Measurements from ENCODE around the gene PDGFA.
A peak's percentile ranks its signal among the peaks of the same experiment; 100 is the strongest.
"Not testable (repeated sequence)": the region's sequence is repeated elsewhere in the genome, so short reads cannot be mapped to it uniquely, and the experiment has no call there.

PDGFA gene

DNA sequence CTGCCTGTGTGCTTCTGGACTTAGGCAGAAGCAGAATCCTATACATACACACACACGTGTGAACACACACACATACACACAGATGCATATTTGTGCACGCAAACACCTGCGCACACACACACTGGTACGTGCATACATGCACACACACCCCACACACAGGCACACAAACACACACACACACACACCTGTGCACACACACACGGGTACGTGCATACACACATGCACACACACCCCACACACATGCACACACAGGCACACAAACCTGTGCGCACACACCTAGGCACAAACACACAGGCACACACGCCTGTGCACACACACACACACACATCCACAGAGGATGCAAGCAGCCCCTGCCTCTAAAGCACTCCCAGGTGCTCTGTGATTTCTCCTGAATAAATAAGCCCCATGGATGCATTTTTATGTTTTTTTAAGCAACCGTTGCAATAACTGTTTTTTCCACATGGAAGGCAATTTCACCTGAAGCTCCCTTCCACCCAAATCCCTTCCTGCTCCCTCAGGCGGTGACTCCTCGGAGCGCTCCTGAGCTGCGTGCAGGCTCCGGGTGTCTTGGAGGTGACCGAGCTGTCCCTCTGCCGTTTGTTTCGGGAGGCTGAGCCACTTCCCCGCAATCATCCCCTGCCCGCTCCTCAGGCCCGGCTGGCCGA is 41.5 kb upstream of the PDGFA start:
- Histone ChIP-seq H3K36me3 (ENCODE audit: insufficient read depth, low read length) (no peaks in the 10 kb centered on the region), H3K27me3 (ENCODE audit: control insufficient read depth, insufficient read depth, low read length) (peaks cover 10% of the 10 kb centered on the region), H3K9me3 (replicated peaks; ENCODE audit: low read length) (no peaks in the 10 kb centered on the region), H3K4me3 (ENCODE audit: low read length) (peak overlapping the region; percentile 12), H3K4me1 (ENCODE audit: control insufficient read depth, insufficient read depth, low read length) (peaks cover 15% of the 10 kb centered on the region), H3K4me2 (ENCODE audit: low read length) (peak overlapping the region; percentile 65), H3K9ac (ENCODE audit: low read depth, low read length) (peak overlapping the region; percentile 64)

DNA sequence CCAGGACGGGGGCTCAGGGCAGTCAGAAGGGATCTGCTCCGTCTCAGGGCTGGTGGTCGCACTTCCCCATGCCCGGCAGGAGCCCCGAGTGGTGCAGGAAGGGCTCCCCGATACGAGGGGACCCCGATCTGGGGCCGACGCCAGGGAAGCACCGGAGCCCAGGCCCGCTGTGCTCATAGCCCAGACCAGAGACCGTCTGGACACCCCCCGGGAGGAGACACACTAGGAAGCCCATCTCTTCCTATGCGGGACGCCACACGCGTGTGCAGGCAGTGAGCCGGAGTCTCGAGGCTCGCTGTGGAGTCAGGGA is 39.7 kb upstream of the PDGFA start:
- H3K36me3 ChIP-seq (ENCODE audit: insufficient read depth, low read length) = no peaks in the 10 kb centered on the region
- H3K27me3 ChIP-seq (ENCODE audit: control insufficient read depth, insufficient read depth, low read length) = peaks cover 10% of the 10 kb centered on the region
- H3K9me3 ChIP-seq (replicated peaks; ENCODE audit: low read length) = no peaks in the 10 kb centered on the region
- no peak overlapping the region for H3K4me3 ChIP-seq (ENCODE audit: low read length)
- H3K4me1 ChIP-seq (ENCODE audit: control insufficient read depth, insufficient read depth, low read length) = peaks cover 15% of the 10 kb centered on the region
- no peak overlapping the region for H3K4me2 ChIP-seq (ENCODE audit: low read length)
- H3K9ac ChIP-seq (ENCODE audit: low read depth, low read length) = no peak overlapping the region

DNA sequence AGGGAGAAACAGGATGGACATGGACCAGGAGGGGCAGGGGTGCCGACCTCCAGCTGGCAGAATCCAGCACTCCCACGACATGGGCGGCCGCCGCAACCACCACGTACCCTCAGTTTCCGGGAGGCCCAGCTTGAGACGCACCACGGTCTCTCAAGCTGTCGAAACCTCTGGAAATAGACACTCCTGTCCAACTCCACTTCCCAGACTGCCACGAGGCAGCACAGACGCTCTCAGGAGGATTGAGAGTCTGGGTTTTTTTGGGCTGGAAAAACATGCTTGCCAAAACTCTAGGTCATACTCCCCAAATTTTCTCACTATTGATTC is 37.9 kb upstream of the PDGFA start:
- no peaks in the 10 kb centered on the region for H3K9me3 ChIP-seq (replicated peaks; ENCODE audit: low read length)
- H3K4me2 ChIP-seq (ENCODE audit: low read length) = no peak overlapping the region
- peaks cover 10% of the 10 kb centered on the region for H3K27me3 ChIP-seq (ENCODE audit: control insufficient read depth, insufficient read depth, low read length)
- peaks cover 15% of the 10 kb centered on the region for H3K4me1 ChIP-seq (ENCODE audit: control insufficient read depth, insufficient read depth, low read length)
- no peak overlapping the region for H3K4me3 ChIP-seq (ENCODE audit: low read length)
- no peak overlapping the region for H3K9ac ChIP-seq (ENCODE audit: low read depth, low read length)
- H3K36me3 ChIP-seq (ENCODE audit: insufficient read depth, low read length) = no peaks in the 10 kb centered on the region

DNA sequence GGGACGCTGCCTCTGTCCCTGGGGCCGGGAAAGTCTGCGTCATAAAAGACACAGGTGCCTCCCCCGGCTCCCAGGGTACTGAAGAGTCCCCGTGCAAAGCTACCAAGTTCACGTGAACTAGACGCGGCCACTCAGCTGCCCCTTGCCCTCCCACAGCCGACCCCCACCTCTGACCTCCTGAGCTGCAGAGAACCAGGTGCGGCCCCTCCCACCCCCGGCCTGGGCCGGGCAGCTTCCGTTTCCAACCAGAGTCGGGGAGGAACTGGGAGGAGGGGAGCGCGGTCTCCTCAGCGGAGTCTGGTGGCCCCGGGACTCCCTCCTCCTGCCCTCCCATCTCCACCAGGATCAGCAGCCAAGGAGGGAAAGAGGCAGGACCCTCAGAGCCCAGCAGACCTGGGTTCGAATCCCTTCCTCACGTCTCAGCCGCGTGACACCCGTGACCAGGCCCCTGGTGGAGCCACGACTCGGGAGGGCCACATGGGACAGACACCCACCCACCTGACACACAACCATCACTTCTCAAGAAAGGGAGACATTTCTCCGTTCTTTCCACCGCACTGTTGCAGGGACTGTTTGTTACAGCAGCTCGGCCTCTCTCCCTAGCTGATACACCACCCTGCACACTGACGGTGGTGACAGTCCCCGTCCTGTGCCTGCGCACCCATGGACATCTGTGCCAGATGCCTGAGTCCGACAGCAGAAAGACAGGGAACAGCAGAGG is 37.4 kb upstream of the PDGFA start:
- H3K4me1 ChIP-seq (ENCODE audit: control insufficient read depth, insufficient read depth, low read length) = peaks cover 12% of the 10 kb centered on the region
- peaks cover 10% of the 10 kb centered on the region for H3K27me3 ChIP-seq (ENCODE audit: control insufficient read depth, insufficient read depth, low read length)
- H3K36me3 ChIP-seq (ENCODE audit: insufficient read depth, low read length) = no peaks in the 10 kb centered on the region
- H3K9ac ChIP-seq (ENCODE audit: low read depth, low read length) = no peak overlapping the region
- no peak overlapping the region for H3K4me2 ChIP-seq (ENCODE audit: low read length)
- no peaks in the 10 kb centered on the region for H3K9me3 ChIP-seq (replicated peaks; ENCODE audit: low read length)
- H3K4me3 ChIP-seq (ENCODE audit: low read length) = no peak overlapping the region

GRCh38 chr7:556291-556826 is 36.7 kb upstream of the PDGFA start:
- H3K4me3 ChIP-seq (ENCODE audit: low read length) = no peak overlapping the region
- no peaks in the 10 kb centered on the region for H3K36me3 ChIP-seq (ENCODE audit: insufficient read depth, low read length)
- no peak overlapping the region for H3K9ac ChIP-seq (ENCODE audit: low read depth, low read length)
- peaks cover 4% of the 10 kb centered on the region for H3K27me3 ChIP-seq (ENCODE audit: control insufficient read depth, insufficient read depth, low read length)
- H3K4me1 ChIP-seq (ENCODE audit: control insufficient read depth, insufficient read depth, low read length) = peaks cover 5% of the 10 kb centered on the region
- H3K4me2 ChIP-seq (ENCODE audit: low read length) = no peak overlapping the region
- no peaks in the 10 kb centered on the region for H3K9me3 ChIP-seq (replicated peaks; ENCODE audit: low read length)

GRCh38 chr7:555551-556160 is 36.0 kb upstream of the PDGFA start:
- H3K9me3 ChIP-seq (replicated peaks; ENCODE audit: low read length) = no peaks in the 10 kb centered on the region
- H3K36me3 ChIP-seq (ENCODE audit: insufficient read depth, low read length) = no peaks in the 10 kb centered on the region
- no peak overlapping the region for H3K4me3 ChIP-seq (ENCODE audit: low read length)
- H3K4me1 ChIP-seq (ENCODE audit: control insufficient read depth, insufficient read depth, low read length) = no peaks in the 10 kb centered on the region
- no peak overlapping the region for H3K9ac ChIP-seq (ENCODE audit: low read depth, low read length)
- no peaks in the 10 kb centered on the region for H3K27me3 ChIP-seq (ENCODE audit: control insufficient read depth, insufficient read depth, low read length)
- no peak overlapping the region for H3K4me2 ChIP-seq (ENCODE audit: low read length)

DNA sequence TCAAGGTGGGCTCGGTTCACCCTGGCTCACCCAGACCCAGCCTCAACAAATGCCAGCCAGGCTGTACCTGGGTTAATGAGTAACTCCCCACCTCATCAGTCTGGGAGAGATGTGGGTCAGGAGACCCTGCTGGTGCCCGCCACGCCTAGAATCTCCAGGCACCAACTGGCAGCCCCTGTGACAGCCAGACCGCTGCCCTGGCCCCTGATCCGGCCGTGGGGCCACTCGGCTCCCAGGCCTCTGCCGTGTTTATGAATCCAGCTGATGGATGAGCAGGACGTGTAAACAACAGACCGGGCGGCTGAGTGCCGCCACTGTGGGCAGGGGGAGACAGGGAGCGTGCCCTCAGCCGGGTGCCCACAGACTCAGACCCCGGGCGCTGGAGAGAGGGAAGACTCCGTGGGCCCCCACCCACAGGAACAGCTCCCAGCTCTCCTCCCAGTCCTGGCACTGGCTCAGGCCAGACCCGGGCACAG is 34.0 kb upstream of the PDGFA start:
- Histone ChIP-seq H3K27me3 (ENCODE audit: control insufficient read depth, insufficient read depth, low read length) (no peaks in the 10 kb centered on the region), H3K36me3 (ENCODE audit: insufficient read depth, low read length) (no peaks in the 10 kb centered on the region), H3K4me3 (ENCODE audit: low read length) (no peak overlapping the region), H3K4me2 (ENCODE audit: low read length) (no peak overlapping the region), H3K4me1 (ENCODE audit: control insufficient read depth, insufficient read depth, low read length) (no peaks in the 10 kb centered on the region), H3K9ac (ENCODE audit: low read depth, low read length) (no peak overlapping the region), H3K9me3 (replicated peaks; ENCODE audit: low read length) (no peaks in the 10 kb centered on the region)

- Histone ChIP-seq H3K9ac (ENCODE audit: low read depth, low read length) (no peak overlapping the region), H3K36me3 (ENCODE audit: insufficient read depth, low read length) (no peaks in the 10 kb centered on the region), H3K4me3 (ENCODE audit: low read length) (no peak overlapping the region), H3K27me3 (ENCODE audit: control insufficient read depth, insufficient read depth, low read length) (no peaks in the 10 kb centered on the region), H3K4me2 (ENCODE audit: low read length) (no peak overlapping the region), H3K9me3 (replicated peaks; ENCODE audit: low read length) (no peaks in the 10 kb centered on the region), H3K4me1 (ENCODE audit: control insufficient read depth, insufficient read depth, low read length) (no peaks in the 10 kb centered on the region)
Measured at GRCh38 chr7:552868-553635, 33.4 kb upstream of the PDGFA start.

GRCh38 chr7:552151-552867 is 32.7 kb upstream of the PDGFA start:
- H3K4me2 ChIP-seq (ENCODE audit: low read length); H3K9me3 ChIP-seq (replicated peaks; ENCODE audit: low read length); H3K9ac ChIP-seq (ENCODE audit: low read depth, low read length); H3K4me3 ChIP-seq (ENCODE audit: low read length); H3K4me1 ChIP-seq (ENCODE audit: control insufficient read depth, insufficient read depth, low read length); H3K27me3 ChIP-seq (ENCODE audit: control insufficient read depth, insufficient read depth, low read length); H3K36me3 ChIP-seq (ENCODE audit: insufficient read depth, low read length): not testable (repeated sequence)

DNA sequence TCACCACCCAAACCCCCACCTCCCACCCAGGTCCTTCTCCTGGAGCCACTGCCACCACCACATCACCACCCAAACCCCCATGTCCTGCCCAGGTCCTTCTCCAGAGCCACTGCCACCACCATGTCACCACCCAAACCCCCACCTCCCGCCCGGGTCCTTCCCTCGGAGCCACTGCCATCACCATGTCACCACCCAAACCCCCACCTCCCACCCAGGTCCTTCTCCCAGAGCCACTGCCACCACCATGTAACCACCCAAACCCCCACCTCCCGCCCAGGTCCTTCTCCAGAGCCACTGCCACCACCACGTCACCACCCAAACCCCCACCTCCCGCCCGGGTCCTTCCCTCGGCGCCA is 31.9 kb upstream of the PDGFA start:
- H3K27me3 ChIP-seq (ENCODE audit: control insufficient read depth, insufficient read depth, low read length); H3K36me3 ChIP-seq (ENCODE audit: insufficient read depth, low read length); H3K9me3 ChIP-seq (replicated peaks; ENCODE audit: low read length); H3K9ac ChIP-seq (ENCODE audit: low read depth, low read length); H3K4me2 ChIP-seq (ENCODE audit: low read length); H3K4me1 ChIP-seq (ENCODE audit: control insufficient read depth, insufficient read depth, low read length); H3K4me3 ChIP-seq (ENCODE audit: low read length): not testable (repeated sequence)
